Activated CD4-positive, CD25-positive, alpha-beta regulatory T cell treated with anti-CD3 and anti-CD28 coated beads, Interleukin-2, amount 50 U/mL, for 72 hours (primary cell): Measurements from ENCODE around the gene TSPO.

Experiments used
- DNase-seq: peaks from one replicate; pipeline ENCODE4 v3.0.0; 2021

Gene TSPO

GRCh38 chr22:43160497-43161126 is 9.3 kb downstream of the TSPO start:
- DNase-seq = no peak

DNA sequence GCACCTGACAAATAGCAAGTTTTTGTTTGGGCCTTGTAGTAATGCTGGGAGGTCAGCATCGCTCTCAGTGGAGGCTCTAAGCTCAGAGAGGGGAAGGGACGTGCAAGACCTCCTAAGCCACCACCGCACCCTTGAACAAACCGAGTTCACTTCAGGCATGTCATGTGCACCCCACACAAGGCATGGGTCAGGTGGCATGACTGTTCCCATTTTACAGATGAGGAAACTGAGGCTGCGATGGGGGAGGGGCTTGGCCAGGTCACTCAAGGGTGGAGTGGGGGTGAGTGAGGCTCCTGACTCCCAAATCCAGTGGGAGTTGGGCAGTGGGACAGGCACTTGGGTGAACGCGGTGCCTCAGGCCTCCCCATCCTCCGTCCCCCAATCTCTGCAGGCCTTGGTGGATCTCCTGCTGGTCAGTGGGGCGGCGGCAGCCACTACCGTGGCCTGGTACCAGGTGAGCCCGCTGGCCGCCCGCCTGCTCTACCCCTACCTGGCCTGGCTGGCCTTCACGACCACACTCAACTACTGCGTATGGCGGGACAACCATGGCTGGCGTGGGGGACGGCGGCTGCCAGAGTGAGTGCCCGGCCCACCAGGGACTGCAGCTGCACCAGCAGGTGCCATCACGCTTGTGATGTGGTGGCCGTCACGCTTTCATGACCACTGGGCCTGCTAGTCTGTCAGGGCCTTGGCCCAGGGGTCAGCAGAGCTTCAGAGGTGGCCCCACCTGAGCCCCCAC is 11.2 kb downstream of the TSPO start:
- no peak for DNase-seq

DNA sequence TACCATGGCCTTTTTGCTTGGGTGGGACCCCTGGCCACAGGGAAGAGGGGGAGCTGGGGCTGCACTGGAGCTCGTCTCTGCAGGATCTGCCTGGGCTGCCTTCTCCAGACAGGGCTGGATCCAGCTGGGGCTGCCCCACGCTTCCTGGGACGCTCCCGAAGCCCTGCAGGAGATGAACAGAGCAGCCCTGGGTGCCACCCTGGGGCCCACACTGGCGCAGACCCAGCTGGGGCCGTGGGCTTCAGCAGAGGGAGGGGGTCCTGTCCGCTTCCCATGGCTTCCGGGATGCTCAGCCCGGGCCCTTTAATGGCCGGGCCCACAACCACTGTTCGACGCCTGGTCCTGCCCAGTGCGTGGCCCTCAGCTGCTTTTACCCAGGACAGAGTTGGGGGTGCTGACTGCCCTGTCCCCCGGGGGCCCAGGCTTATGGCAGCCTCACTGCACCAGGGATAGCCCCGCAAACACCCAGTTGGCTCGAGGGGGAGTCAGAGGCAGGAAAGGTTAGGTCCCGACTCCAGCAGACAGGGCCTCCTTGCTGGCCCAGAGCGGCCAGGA is 12.0 kb downstream of the TSPO start:
- DNase-seq = no peak

- no peak for DNase-seq
Observed at GRCh38 chr22:43164636-43165035, 13.3 kb downstream of the TSPO start.

DNA sequence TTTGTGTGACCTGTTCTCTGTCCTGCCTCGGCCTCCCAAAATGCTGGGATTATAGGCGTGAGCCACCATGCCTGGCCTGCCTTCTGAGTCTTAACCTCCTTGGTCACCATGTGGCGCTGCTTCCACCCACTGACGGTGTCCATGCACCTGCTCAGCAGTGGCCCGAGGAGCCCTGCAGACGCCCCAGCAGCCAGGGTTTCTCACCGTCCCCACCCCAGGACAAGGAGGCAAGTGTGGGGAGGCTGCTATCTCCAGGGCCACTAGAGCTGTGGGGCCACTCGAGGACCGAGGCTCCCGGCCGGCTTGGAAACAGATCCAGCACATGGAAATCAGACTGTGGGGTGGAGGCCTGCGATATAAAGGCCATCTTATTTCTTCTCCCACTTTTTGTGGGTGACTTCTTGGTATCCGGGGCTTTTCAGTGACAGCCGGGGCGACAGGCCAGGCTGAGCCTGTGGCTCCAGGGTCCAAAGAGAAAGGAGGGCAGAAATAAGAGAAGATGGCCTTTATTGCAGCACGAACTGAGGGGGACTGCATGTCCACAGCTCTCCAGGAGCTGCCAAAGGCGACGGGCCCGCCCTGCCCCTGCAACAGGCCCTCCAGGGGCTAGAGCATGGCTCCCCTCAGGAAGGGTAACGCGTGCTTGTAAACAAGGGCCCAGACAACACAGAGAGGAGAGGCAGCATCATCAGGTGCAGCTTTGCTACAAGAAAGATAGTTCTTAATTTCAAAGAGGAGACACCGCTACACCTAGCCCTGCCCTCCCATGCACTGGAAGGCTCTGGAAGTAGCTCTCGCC is 15.0 kb downstream of the TSPO start:
- no peak for DNase-seq

DNA sequence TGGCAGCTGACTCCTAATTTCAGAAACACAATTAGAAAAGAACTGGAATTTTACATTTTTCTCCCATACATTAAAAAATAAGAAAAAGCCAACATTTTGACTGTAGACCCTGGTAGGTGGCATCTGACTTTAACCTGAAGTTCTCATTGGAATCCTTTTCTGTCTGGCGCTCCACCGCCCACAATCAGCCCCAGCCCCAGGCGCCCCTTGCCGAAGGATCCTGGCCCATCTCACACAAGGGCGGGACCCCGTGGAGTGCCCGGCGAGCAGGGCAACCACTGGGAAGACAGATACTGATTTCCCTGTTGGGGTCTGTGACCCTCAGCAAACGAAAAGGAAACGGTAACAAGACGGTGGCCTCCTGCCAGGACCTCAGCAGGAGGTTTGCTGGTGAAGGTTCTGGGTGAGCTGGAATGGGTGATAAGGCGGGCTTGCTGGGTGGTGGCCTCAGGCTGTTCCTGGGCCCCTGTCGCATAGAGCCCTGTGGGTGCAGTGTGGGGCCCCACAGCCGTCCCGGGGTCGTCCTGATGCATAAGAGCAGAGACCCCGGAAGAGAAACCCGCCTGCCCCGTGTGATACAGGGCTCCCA is 15.7 kb downstream of the TSPO start:
- DNase-seq = no peak

DNA sequence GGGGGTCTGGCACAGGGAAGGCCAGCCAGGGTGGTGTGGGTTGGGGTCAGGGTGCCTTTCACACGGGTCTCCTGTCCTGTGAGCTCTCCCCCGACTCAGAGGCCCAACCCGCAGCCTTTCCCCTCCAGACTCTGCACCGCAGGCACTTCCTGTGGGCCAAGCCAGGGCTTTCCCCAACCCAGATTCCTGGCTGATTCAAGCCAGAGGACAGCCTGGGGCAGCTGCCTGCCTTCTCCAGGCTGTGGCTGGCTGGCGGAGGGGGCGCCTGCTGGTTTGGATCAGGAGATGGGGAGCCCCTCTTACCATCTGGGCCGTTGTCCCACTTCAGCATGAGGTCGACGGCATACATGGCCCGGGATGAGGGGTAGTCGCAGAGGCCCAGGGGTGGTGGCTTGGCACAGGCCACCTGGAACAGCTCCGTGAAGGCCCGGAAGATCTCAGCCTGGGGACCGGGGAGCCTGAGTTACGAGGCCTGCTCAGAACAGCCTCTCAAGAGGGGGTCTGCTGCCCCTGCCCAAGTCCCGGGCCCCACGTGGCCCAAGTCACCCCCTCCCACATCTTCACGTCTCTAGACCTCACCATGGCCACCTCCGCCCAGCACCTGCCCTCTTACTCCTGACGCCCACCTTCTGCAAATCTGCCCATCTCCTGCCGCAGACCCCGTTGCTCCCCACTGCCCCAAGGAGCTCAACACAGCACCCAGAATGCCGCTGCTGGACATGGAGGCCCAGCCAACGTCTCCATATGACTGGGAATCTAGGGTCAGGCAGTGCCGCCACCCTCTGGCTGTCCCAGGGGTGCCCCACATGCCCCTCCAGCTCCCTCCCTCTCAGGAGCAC is 17.3 kb downstream of the TSPO start:
- DNase-seq = no peak

- no peak for DNase-seq
Observed at GRCh38 chr22:43169310-43170130, 18.2 kb downstream of the TSPO start.

GRCh38 chr22:43170131-43170480 is 18.7 kb downstream of the TSPO start:
- no peak for DNase-seq

DNA sequence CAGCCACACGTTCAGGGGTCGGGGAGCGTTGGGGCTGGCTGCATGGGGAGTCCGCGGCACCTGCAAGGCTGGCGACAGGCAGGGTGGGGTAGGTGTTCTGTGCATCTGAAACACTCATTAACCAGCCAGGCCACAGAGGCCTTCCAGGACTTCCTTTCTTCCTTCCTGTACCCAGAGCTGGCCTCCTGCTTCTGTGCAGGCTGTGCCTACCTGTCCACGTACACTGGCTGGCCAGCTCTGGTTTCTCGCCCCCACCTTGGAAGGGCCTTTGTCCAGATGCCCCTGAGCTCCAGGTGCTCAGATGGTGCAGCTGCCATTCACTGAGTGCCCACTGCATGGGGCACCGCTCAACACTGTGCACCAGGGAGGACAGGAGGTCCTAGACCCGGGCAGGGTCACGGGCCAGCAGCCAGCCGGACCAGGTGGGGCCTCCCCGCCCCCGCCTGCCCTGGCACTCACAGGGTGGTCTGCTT is 19.7 kb downstream of the TSPO start:
- DNase-seq = no peak

DNA sequence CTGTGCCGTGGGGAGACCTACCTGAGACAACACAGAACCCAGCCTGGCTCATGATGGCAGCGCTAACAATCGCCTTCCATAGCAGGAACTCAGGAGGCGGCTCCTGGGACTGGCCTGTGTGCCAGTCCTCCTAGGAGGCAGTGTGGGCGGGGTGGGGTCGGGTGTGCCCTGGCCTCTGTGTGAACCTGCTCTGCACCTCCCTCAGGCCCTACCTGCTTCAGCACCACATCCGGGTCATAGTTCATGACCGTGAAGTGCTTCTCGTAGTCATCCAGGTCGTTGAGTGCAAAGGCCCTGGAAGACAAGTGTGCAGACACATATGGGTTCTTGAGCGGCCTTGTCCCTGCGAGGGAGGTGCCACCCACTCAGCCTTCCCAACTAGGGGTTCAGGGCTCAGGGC is 20.2 kb downstream of the TSPO start:
- DNase-seq = no peak

GRCh38 chr22:43172191-43172590 is 20.8 kb downstream of the TSPO start:
- no peak for DNase-seq

- no peak for DNase-seq
Observed at GRCh38 chr22:43173566-43173965, 22.2 kb downstream of the TSPO start.

DNA sequence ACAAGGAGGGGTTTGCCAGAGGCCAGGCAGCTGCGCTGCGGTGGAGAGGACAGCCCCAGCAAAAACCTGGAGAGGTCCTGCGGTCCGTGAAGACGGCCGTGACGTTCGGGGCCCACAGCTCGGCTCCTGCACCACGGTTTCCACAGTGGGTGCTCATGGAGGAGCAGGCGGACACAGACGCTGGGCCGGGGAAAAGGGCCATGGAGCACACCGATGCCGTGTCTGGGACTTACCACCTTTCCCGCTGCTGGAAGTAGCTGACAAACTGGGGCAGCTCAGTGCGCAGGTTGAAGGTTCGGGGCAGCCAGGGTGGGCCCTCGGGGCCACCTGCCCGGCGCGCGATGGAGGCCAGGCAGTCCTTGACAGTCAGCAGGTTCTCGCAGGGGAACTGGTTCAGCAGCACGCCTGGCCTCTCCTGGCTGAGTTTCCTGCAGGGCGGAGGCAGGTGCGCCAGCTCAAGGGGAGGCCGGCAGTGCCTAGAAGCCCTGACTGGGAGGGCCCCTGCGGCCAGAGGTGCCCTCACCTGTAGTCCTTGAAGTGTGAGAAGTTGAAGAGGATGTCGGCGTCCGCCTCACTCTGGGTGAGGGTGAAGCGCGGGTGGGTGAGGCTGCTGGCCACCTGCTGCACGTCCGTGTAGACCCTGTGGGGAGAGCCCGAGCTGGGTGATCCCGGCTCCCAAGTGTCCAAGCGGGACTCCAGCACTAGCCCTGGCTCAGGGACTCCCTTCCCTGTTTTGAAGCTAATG is 22.8 kb downstream of the TSPO start:
- no peak for DNase-seq

DNA sequence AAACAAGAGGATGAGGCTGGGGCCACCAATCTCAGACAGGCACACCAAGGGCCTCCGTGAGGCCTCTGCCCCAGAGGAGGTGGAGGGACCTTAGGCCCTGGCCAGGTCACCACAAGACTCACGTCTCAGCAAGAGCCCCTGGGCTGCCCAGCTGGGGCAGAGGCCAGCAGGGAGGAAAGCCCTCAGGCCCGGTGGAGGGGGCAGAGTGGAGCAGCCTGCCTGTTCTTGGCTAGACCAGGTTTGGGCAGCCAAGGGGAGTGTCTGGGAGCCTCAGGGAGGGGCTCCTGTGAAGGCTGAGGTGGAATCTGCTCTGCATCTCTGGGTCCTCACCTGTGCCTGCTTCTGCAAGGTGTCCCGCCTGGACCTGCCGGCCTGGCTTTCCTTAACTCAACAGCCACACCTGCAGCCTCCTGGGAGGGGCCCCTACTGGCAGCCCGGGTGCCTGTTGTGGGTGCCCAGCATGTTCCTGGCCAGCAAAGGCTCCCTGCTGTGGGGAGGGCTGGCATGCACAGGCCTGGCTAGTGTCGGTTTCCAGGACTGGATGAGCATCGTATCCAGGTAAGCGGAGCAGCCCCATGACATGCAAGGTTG is 23.7 kb downstream of the TSPO start:
- DNase-seq = no peak

DNA sequence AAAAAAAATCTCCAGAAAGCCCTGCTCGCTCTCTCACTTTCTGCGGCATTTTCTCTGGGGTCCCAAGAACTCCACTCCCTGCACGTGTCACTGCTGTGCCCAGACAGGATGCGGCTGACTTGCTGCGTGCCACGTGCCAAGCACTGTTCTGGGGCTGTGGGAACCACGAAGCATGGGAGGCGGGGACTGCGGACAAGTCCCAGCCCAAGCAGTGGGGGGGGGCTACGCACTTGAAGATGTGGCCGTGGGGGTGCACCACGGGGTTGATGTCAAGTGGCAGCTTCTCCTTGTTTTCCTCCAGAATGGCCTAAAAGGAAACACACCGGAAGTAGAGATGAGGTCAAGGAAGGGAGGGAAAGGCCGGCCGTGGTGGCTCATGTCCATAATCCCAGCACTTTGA is 24.7 kb downstream of the TSPO start:
- no peak for DNase-seq

GRCh38 chr22:43177479-43177878 is 26.1 kb downstream of the TSPO start:
- DNase-seq = no peak

- DNase-seq = no peak
Observed at GRCh38 chr22:43179146-43179910, 28.0 kb downstream of the TSPO start.

DNA sequence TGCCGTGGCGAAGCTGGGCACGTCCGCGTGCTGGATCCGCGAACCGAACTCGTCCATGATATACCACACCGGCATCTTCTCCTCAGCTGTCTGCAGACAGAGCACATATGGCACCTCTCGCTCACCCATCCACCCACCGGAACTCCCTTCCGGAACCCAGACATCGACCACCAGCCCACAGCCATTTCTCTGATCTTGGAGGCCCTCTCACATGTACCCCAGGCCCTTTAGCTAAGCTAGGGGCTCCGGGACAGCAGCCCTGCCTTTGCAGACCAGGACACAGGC is 28.5 kb downstream of the TSPO start:
- no peak for DNase-seq

DNA sequence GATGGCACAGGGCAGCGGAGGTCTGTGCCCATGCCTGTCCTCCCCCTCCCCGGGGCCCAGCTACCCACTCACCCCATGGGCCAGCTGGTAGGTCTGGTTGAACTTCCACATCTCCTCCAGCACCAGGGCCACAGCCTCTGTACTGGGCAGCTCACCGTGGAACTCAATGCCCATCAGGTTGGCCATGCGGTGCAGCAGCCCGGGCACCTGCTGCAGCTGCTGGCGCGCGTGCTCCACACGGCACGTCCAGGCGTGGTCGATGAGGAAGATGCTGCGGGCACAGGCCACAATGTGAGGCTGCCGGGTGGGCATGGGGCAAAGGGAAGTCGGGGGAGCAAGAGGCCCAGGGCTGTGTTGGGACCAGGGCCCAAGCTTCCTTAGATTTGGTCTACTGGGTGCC is 29.3 kb downstream of the TSPO start:
- DNase-seq = no peak
